Measurements from ENCODE around the gene DCPS.

Gene DCPS

GRCh38 chr11:126303623-126304456, at the start of gene DCPS:
Gene DCPS, plus strand, starts transcription at chr11:126304060. Its CDS starts 21 bp downstream, at chr11:126304081.
- no peak for TF ChIP-seq REST (IDR thresholded peaks at IDR 0.05; ENCODE audit: low read depth)
- TF ChIP-seq FOXM1 (IDR thresholded peaks at IDR 0.05; ENCODE audit: borderline replicate concordance, low read depth): peak; percentile 38; the same call in 1 of the 2 replicates
- TF ChIP-seq TEAD4 (IDR thresholded peaks at IDR 0.05): peak; percentile 18
- 0 out of 2 replicates have a peak, but pooled peaks have one; percentile 49 for TF ChIP-seq NFIC (IDR thresholded peaks at IDR 0.05)
- peak; percentile 95 for TF ChIP-seq TAF1 (IDR thresholded peaks at IDR 0.05; ENCODE audit: low read depth)
- 0 out of 2 replicates have a peak, but pooled peaks have one; percentile 33 for TF ChIP-seq ZBTB7A (IDR thresholded peaks at IDR 0.05; ENCODE audit: low read depth)
- TF ChIP-seq YY1 (IDR thresholded peaks at IDR 0.05; ENCODE audit: low read depth): peak; percentile 94
- TF ChIP-seq RAD21 (IDR thresholded peaks at IDR 0.05; ENCODE audit: low read depth): no peak
- TF ChIP-seq USF1 (IDR thresholded peaks at IDR 0.05): no peak; the same call in 1 of the 2 replicates
- no peak for TF ChIP-seq CREB1 (IDR thresholded peaks at IDR 0.05; ENCODE audit: low read depth)
- no peak for TF ChIP-seq EP300 (IDR thresholded peaks at IDR 0.05; ENCODE audit: borderline replicate concordance)
- peak; percentile 89 for TF ChIP-seq MAX (IDR thresholded peaks at IDR 0.05)
- peak; percentile 61; the same call in 1 of the 2 replicates for TF ChIP-seq EGR1 (IDR thresholded peaks at IDR 0.05)
- TF ChIP-seq CEBPB (IDR thresholded peaks at IDR 0.05): no peak
- TF ChIP-seq TCF12 (IDR thresholded peaks at IDR 0.05; ENCODE audit: low read depth): peak; percentile 55; the same call in 1 of the 2 replicates

GRCh38 chr11:126254819-126255218, 49.0 kb upstream of the DCPS start:
- TF ChIP-seq TAF1 (IDR thresholded peaks at IDR 0.05; ENCODE audit: low read depth): no peak

GRCh38 chr11:126256216-126256615, 47.6 kb upstream of the DCPS start:
- TF ChIP-seq YY1 (IDR thresholded peaks at IDR 0.05; ENCODE audit: low read depth): no peak
- TF ChIP-seq EGR1 (IDR thresholded peaks at IDR 0.05): no peak
- TF ChIP-seq CREB1 (IDR thresholded peaks at IDR 0.05; ENCODE audit: low read depth): no peak
- no peak for TF ChIP-seq FOXM1 (IDR thresholded peaks at IDR 0.05; ENCODE audit: borderline replicate concordance, low read depth)
- TF ChIP-seq REST (IDR thresholded peaks at IDR 0.05; ENCODE audit: low read depth): no peak
- no peak for TF ChIP-seq USF1 (IDR thresholded peaks at IDR 0.05)
- no peak for TF ChIP-seq MAX (IDR thresholded peaks at IDR 0.05)
- TF ChIP-seq CEBPB (IDR thresholded peaks at IDR 0.05): no peak
- no peak for TF ChIP-seq TCF12 (IDR thresholded peaks at IDR 0.05; ENCODE audit: low read depth)
- no peak for TF ChIP-seq RAD21 (IDR thresholded peaks at IDR 0.05; ENCODE audit: low read depth)
- TF ChIP-seq ZBTB7A (IDR thresholded peaks at IDR 0.05; ENCODE audit: low read depth): no peak

GRCh38 chr11:126257144-126257543, 46.7 kb upstream of the DCPS start:
- TF ChIP-seq CEBPB (IDR thresholded peaks at IDR 0.05): peak; percentile 55; the same call in 1 of the 2 replicates
- no peak for TF ChIP-seq YY1 (IDR thresholded peaks at IDR 0.05; ENCODE audit: low read depth)

GRCh38 chr11:126257764-126258163, 46.1 kb upstream of the DCPS start:
- TF ChIP-seq EGR1 (IDR thresholded peaks at IDR 0.05): no peak
- TF ChIP-seq FOXM1 (IDR thresholded peaks at IDR 0.05; ENCODE audit: borderline replicate concordance, low read depth): no peak
- TF ChIP-seq REST (IDR thresholded peaks at IDR 0.05; ENCODE audit: low read depth): no peak
- TF ChIP-seq TCF12 (IDR thresholded peaks at IDR 0.05; ENCODE audit: low read depth): no peak
- TF ChIP-seq MAX (IDR thresholded peaks at IDR 0.05): no peak
- no peak for TF ChIP-seq TAF1 (IDR thresholded peaks at IDR 0.05; ENCODE audit: low read depth)
- no peak for TF ChIP-seq TEAD4 (IDR thresholded peaks at IDR 0.05)
- no peak for TF ChIP-seq CEBPB (IDR thresholded peaks at IDR 0.05)
- no peak for TF ChIP-seq RAD21 (IDR thresholded peaks at IDR 0.05; ENCODE audit: low read depth)
- TF ChIP-seq EP300 (IDR thresholded peaks at IDR 0.05; ENCODE audit: borderline replicate concordance): no peak
- TF ChIP-seq YY1 (IDR thresholded peaks at IDR 0.05; ENCODE audit: low read depth): no peak
- no peak for TF ChIP-seq NFIC (IDR thresholded peaks at IDR 0.05)
- no peak for TF ChIP-seq CREB1 (IDR thresholded peaks at IDR 0.05; ENCODE audit: low read depth)
- no peak for TF ChIP-seq USF1 (IDR thresholded peaks at IDR 0.05)
- no peak for TF ChIP-seq ZBTB7A (IDR thresholded peaks at IDR 0.05; ENCODE audit: low read depth)

All from Ishikawa (cell line).